ENCODE measurements around the gene ODC1. TPM values are rescaled to one million over a fixed set of nuclear protein-coding genes. Genes with fewer than 3 reads are reported as not detected.

Gene ODC1
- total RNA-seq, 1 experiment from 2014 or later = 277 TPM

GRCh38 chr2:10441948-10442347 lies 6.2 kb downstream of the ODC1 start:
- H3K36me3 ChIP-seq (ENCODE audit: control insufficient read depth, insufficient read depth, low read length) = peaks cover 16% of the 10 kb centered on the region
- H3K9me3 ChIP-seq = no peaks in the 10 kb centered on the region
- POLR2A ChIA-PET = no interaction called here
- Mint-ChIP-seq H3K4me3 (ENCODE audit: unreplicated experiment) (no peak overlapping the region), H3K27me3 (ENCODE audit: insufficient read depth, unreplicated experiment) (no peaks in the 10 kb centered on the region), H3K9me3 (ENCODE audit: unreplicated experiment) (no peaks in the 10 kb centered on the region), H3K27ac (ENCODE audit: unreplicated experiment) (peak overlapping the region; percentile 15), H3K4me1 (ENCODE audit: low read depth, unreplicated experiment) (peaks cover 7% of the 10 kb centered on the region), H3K36me3 (ENCODE audit: insufficient read depth, unreplicated experiment) (peaks cover 88% of the 10 kb centered on the region)
- CTCF ChIA-PET = no interaction called here
- no peak for TF ChIP-seq CTCF (IDR thresholded peaks at IDR 0.05; ENCODE audit: insufficient read depth in 1 of 2, low read depth in 1 of 2, low read length in 1 of 2, severe bottlenecking in 1 of 2, unreplicated experiment in 1 of 2)
- H3K4me1 ChIP-seq = peaks cover 13% of the 10 kb centered on the region; the same call in 1 of the 2 replicates
- no TSS peak for BruUV-seq (replicated peaks)
- H3K4me3 ChIP-seq (ENCODE audit: low read depth, low read length) = no peak overlapping the region
- no peak for DNase-seq
- intact Hi-C loops (cut with micrococcal nuclease; ENCODE audit: unreplicated experiment) = no loop called here
- H3K27me3 ChIP-seq (replicated peaks; ENCODE audit: control insufficient read depth, insufficient read depth, low read length) = no peaks in the 10 kb centered on the region

- H3K9me3 Mint-ChIP-seq (ENCODE audit: unreplicated experiment) = no peaks in the 10 kb centered on the region
- H3K27me3 Mint-ChIP-seq (ENCODE audit: insufficient read depth, unreplicated experiment) = no peaks in the 10 kb centered on the region
- CTCF ChIA-PET = interaction anchor here (0.6 kb wide), 1 partner anchor 31 kb away, joined by 5 read pairs; no protein-coding TSS in a partner anchor
These were observed 7.4 kb downstream of the ODC1 start for GRCh38 chr2:10440736-10441135.

GRCh38 chr2:10439971-10440370 lies 8.2 kb downstream of the ODC1 start:
- H3K27ac Mint-ChIP-seq (ENCODE audit: unreplicated experiment) = no peak overlapping the region
- no peak for TF ChIP-seq CTCF (IDR thresholded peaks at IDR 0.05; ENCODE audit: insufficient read depth in 1 of 2, low read depth in 1 of 2, low read length in 1 of 2, severe bottlenecking in 1 of 2, unreplicated experiment in 1 of 2)
- H3K36me3 Mint-ChIP-seq (ENCODE audit: insufficient read depth, unreplicated experiment) = peaks cover 72% of the 10 kb centered on the region
- ChIA-PET POLR2A (interaction anchor here (2.0 kb wide), 1 partner anchor 8 kb away, joined by 7 read pairs; the partner anchor contains the start of gene ODC1), CTCF (interaction anchor here (1.2 kb wide), 1 partner anchor 31 kb away, joined by 3 read pairs; no protein-coding TSS in a partner anchor)
- Histone ChIP-seq H3K27me3 (replicated peaks; ENCODE audit: control insufficient read depth, insufficient read depth, low read length) (no peaks in the 10 kb centered on the region), H3K4me1 (no peaks in the 10 kb centered on the region), H3K4me3 (ENCODE audit: low read depth, low read length) (no peak overlapping the region), H3K9me3 (no peaks in the 10 kb centered on the region), H3K36me3 (ENCODE audit: control insufficient read depth, insufficient read depth, low read length) (peaks cover 16% of the 10 kb centered on the region)
- peak in 1 of 2 experiments; percentile 36 for DNase-seq
- no peaks in the 10 kb centered on the region for H3K9me3 Mint-ChIP-seq (ENCODE audit: unreplicated experiment)
- intact Hi-C loops (cut with micrococcal nuclease; ENCODE audit: unreplicated experiment) = loop anchor here (5.0 to 10.0 kb wide), 3 partner anchors 165 to 625 kb away; no protein-coding TSS in a partner anchor
- H3K4me1 Mint-ChIP-seq (ENCODE audit: low read depth, unreplicated experiment) = peaks cover 7% of the 10 kb centered on the region
- peak overlapping the region; percentile 30 for H3K4me3 Mint-ChIP-seq (ENCODE audit: unreplicated experiment)
- no TSS peak for BruUV-seq (replicated peaks)
- H3K27me3 Mint-ChIP-seq (ENCODE audit: insufficient read depth, unreplicated experiment) = no peaks in the 10 kb centered on the region

More at GRCh38 chr2:10440736-10441135, 7.4 kb downstream of the ODC1 start:
- H3K9me3 ChIP-seq = no peaks in the 10 kb centered on the region
- POLR2A ChIA-PET = interaction anchor here (2.0 kb wide), 1 partner anchor 8 kb away, joined by 7 read pairs; the partner anchor contains the start of gene ODC1
- Mint-ChIP-seq H3K27ac (ENCODE audit: unreplicated experiment) (no peak overlapping the region), H3K4me1 (ENCODE audit: low read depth, unreplicated experiment) (peaks cover 7% of the 10 kb centered on the region), H3K36me3 (ENCODE audit: insufficient read depth, unreplicated experiment) (peaks cover 79% of the 10 kb centered on the region), H3K4me3 (ENCODE audit: unreplicated experiment) (no peak overlapping the region)
- H3K27me3 ChIP-seq (replicated peaks; ENCODE audit: control insufficient read depth, insufficient read depth, low read length) = no peaks in the 10 kb centered on the region
- intact Hi-C loops (cut with micrococcal nuclease; ENCODE audit: unreplicated experiment) = no loop called here
- DNase-seq = no peak
- no peak for TF ChIP-seq CTCF (IDR thresholded peaks at IDR 0.05; ENCODE audit: insufficient read depth in 1 of 2, low read depth in 1 of 2, low read length in 1 of 2, severe bottlenecking in 1 of 2, unreplicated experiment in 1 of 2)
- H3K36me3 ChIP-seq (ENCODE audit: control insufficient read depth, insufficient read depth, low read length) = peaks cover 16% of the 10 kb centered on the region
- no TSS peak for BruUV-seq (replicated peaks)
- 0 out of 2 replicates have a peak, but pooled peaks cover 5% of the 10 kb centered on the region for H3K4me1 ChIP-seq
- H3K4me3 ChIP-seq (ENCODE audit: low read depth, low read length) = no peak overlapping the region
